Activated naive CD8-positive, alpha-beta T cell treated with anti-CD3 and anti-CD28 coated beads for 36 hours (primary cell): ENCODE results near the gene H2AZ1. TPM values are rescaled to one million over a fixed set of nuclear protein-coding genes. Genes with fewer than 3 reads are reported as not detected.

Experiments used
- DNase-seq: peaks from one replicate; pipeline ENCODE4 v3.0.0; 2021
- H3K27ac Mint-ChIP-seq: one replicate; pipeline ENCODE4 v1.8.0; 2022; ENCODE audit warnings: mild to moderate bottlenecking, moderate library complexity, mixed read lengths
- H3K27me3 Mint-ChIP-seq: one replicate; pipeline ENCODE4 v1.8.0; 2022; ENCODE audit warnings: mild to moderate bottlenecking, mixed read lengths
- H3K36me3 Mint-ChIP-seq: one replicate; pipeline ENCODE4 v1.8.0; 2021; ENCODE audit warnings: mild to moderate bottlenecking, mixed read lengths
- H3K4me1 Mint-ChIP-seq: one replicate; pipeline ENCODE4 v1.8.0; 2021; ENCODE audit warnings: mixed read lengths
- H3K4me3 Mint-ChIP-seq: one replicate; pipeline ENCODE4 v1.8.0; 2022; ENCODE audit warnings: mild to moderate bottlenecking, moderate library complexity, mixed read lengths
- H3K9me3 Mint-ChIP-seq: one replicate; pipeline ENCODE4 v1.8.0; 2022; ENCODE audit warnings: mixed read lengths
- total RNA-seq, 2 experiments: library from RNA; stranded (reverse); gene quantifications; one replicate each; pipeline ENCODE4 v1.2.3, GENCODE V29; 2021

The H2AZ1 gene
- total RNA-seq: 100 to 1,000 TPM; 735 to 794 TPM

GRCh38 chr4:99949999-99950912, at the start of gene H2AZ1:
H2AZ1 (minus strand) TSS chr4:99950275; CDS start chr4:99950170, 105 bp downstream.
- peaks cover 24% of the 10 kb centered on the region for H3K36me3 Mint-ChIP-seq
- H3K27ac Mint-ChIP-seq: no peak within 1 kb of the TSS
- H3K4me3 Mint-ChIP-seq: no peak within 1 kb of the TSS
- peaks cover 22% of the 10 kb centered on the region for H3K4me1 Mint-ChIP-seq
- no peaks in the 10 kb centered on the region for H3K27me3 Mint-ChIP-seq
- H3K9me3 Mint-ChIP-seq: no peaks in the 10 kb centered on the region
- peak; percentile 96 for DNase-seq

- H3K9me3 Mint-ChIP-seq: no peaks in the 10 kb centered on the region
- peaks cover 1% of the 10 kb centered on the region for H3K27me3 Mint-ChIP-seq
- no peak overlapping the region for H3K27ac Mint-ChIP-seq
- no peaks in the 10 kb centered on the region for H3K36me3 Mint-ChIP-seq
- DNase-seq: no peak
- H3K4me3 Mint-ChIP-seq: no peak overlapping the region
- peaks cover 3% of the 10 kb centered on the region for H3K4me1 Mint-ChIP-seq
Observed at GRCh38 chr4:99998062-99998867, 48.2 kb upstream of the H2AZ1 start.

GRCh38 chr4:99991741-99992140, 41.7 kb upstream of the H2AZ1 start:
- Mint-ChIP-seq H3K9me3 (no peaks in the 10 kb centered on the region), H3K27me3 (peaks cover 4% of the 10 kb centered on the region)

GRCh38 chr4:99987681-99988080, 37.6 kb upstream of the H2AZ1 start:
- H3K27me3 Mint-ChIP-seq: no peaks in the 10 kb centered on the region
- no peaks in the 10 kb centered on the region for H3K36me3 Mint-ChIP-seq
- no peaks in the 10 kb centered on the region for H3K9me3 Mint-ChIP-seq
- no peak overlapping the region for H3K4me3 Mint-ChIP-seq
- no peaks in the 10 kb centered on the region for H3K4me1 Mint-ChIP-seq
- DNase-seq: no peak
- no peak overlapping the region for H3K27ac Mint-ChIP-seq

More at GRCh38 chr4:99991741-99992140, 41.7 kb upstream of the H2AZ1 start:
- DNase-seq: no peak
- H3K27ac Mint-ChIP-seq: no peak overlapping the region
- H3K4me3 Mint-ChIP-seq: no peak overlapping the region
- H3K4me1 Mint-ChIP-seq: no peaks in the 10 kb centered on the region
- no peaks in the 10 kb centered on the region for H3K36me3 Mint-ChIP-seq

GRCh38 chr4:99986792-99987191, 36.7 kb upstream of the H2AZ1 start:
- no peak for DNase-seq
- Mint-ChIP-seq H3K36me3 (no peaks in the 10 kb centered on the region), H3K27ac (no peak overlapping the region), H3K4me3 (no peak overlapping the region), H3K9me3 (no peaks in the 10 kb centered on the region), H3K27me3 (no peaks in the 10 kb centered on the region), H3K4me1 (no peaks in the 10 kb centered on the region)

GRCh38 chr4:99983289-99983943, 33.3 kb upstream of the H2AZ1 start:
- Mint-ChIP-seq H3K9me3 (peaks cover 3% of the 10 kb centered on the region), H3K4me1 (no peaks in the 10 kb centered on the region), H3K27me3 (no peaks in the 10 kb centered on the region), H3K4me3 (no peak overlapping the region), H3K27ac (no peak overlapping the region), H3K36me3 (no peaks in the 10 kb centered on the region)
- no peak for DNase-seq

- Mint-ChIP-seq H3K9me3 (peaks cover 13% of the 10 kb centered on the region), H3K4me3 (no peak overlapping the region), H3K27ac (no peak overlapping the region), H3K36me3 (no peaks in the 10 kb centered on the region), H3K27me3 (no peaks in the 10 kb centered on the region), H3K4me1 (no peaks in the 10 kb centered on the region)
- no peak for DNase-seq
Observed at GRCh38 chr4:99979872-99980271, 29.8 kb upstream of the H2AZ1 start.

- Mint-ChIP-seq H3K27me3 (no peaks in the 10 kb centered on the region), H3K27ac (no peak overlapping the region), H3K9me3 (peaks cover 9% of the 10 kb centered on the region), H3K4me1 (no peaks in the 10 kb centered on the region), H3K4me3 (no peak overlapping the region), H3K36me3 (no peaks in the 10 kb centered on the region)
- DNase-seq: no peak
Observed at GRCh38 chr4:99971453-99972111, 21.5 kb upstream of the H2AZ1 start.

GRCh38 chr4:99968330-99968729, 18.3 kb upstream of the H2AZ1 start:
- no peak for DNase-seq
- no peaks in the 10 kb centered on the region for H3K36me3 Mint-ChIP-seq
- H3K4me1 Mint-ChIP-seq: peaks cover 10% of the 10 kb centered on the region
- H3K9me3 Mint-ChIP-seq: peaks cover 2% of the 10 kb centered on the region
- no peak overlapping the region for H3K27ac Mint-ChIP-seq
- H3K4me3 Mint-ChIP-seq: no peak overlapping the region
- H3K27me3 Mint-ChIP-seq: no peaks in the 10 kb centered on the region

GRCh38 chr4:99966692-99967091, 16.6 kb upstream of the H2AZ1 start:
- DNase-seq: no peak
- H3K27ac Mint-ChIP-seq: no peak overlapping the region
- no peaks in the 10 kb centered on the region for H3K9me3 Mint-ChIP-seq
- H3K27me3 Mint-ChIP-seq: no peaks in the 10 kb centered on the region
- H3K4me1 Mint-ChIP-seq: peaks cover 10% of the 10 kb centered on the region
- no peak overlapping the region for H3K4me3 Mint-ChIP-seq
- no peaks in the 10 kb centered on the region for H3K36me3 Mint-ChIP-seq

- no peak for DNase-seq
- Mint-ChIP-seq H3K27ac (no peak overlapping the region), H3K27me3 (no peaks in the 10 kb centered on the region), H3K4me3 (no peak overlapping the region), H3K4me1 (peaks cover 10% of the 10 kb centered on the region), H3K36me3 (no peaks in the 10 kb centered on the region), H3K9me3 (no peaks in the 10 kb centered on the region)
Observed at GRCh38 chr4:99965674-99966350, 15.7 kb upstream of the H2AZ1 start.

- no peak for DNase-seq
- Mint-ChIP-seq H3K9me3 (no peaks in the 10 kb centered on the region), H3K4me1 (peaks cover 10% of the 10 kb centered on the region), H3K27me3 (no peaks in the 10 kb centered on the region), H3K4me3 (no peak overlapping the region), H3K27ac (no peak overlapping the region), H3K36me3 (no peaks in the 10 kb centered on the region)
Observed at GRCh38 chr4:99965173-99965572, 15.1 kb upstream of the H2AZ1 start.

- Mint-ChIP-seq H3K36me3 (peaks cover 14% of the 10 kb centered on the region), H3K27ac (no peak overlapping the region), H3K9me3 (peaks cover 7% of the 10 kb centered on the region), H3K27me3 (no peaks in the 10 kb centered on the region), H3K4me1 (peaks cover 10% of the 10 kb centered on the region), H3K4me3 (no peak overlapping the region)
- no peak for DNase-seq
Observed at GRCh38 chr4:99961711-99962110, 11.6 kb upstream of the H2AZ1 start.

- Mint-ChIP-seq H3K4me1 (peaks cover 6% of the 10 kb centered on the region), H3K9me3 (peaks cover 11% of the 10 kb centered on the region), H3K27ac (no peak overlapping the region), H3K4me3 (no peak overlapping the region), H3K27me3 (no peaks in the 10 kb centered on the region), H3K36me3 (peaks cover 16% of the 10 kb centered on the region)
- no peak for DNase-seq
Observed at GRCh38 chr4:99960648-99961047, 10.6 kb upstream of the H2AZ1 start.
